ENCODE results near the gene GLA. TPM values are rescaled to one million over a fixed set of nuclear protein-coding genes. Genes with fewer than 3 reads are reported as not detected.

Gene GLA
- total and polyA plus RNA-seq, 9 of the 15 experiments (the other 6 are each of a cell fraction or from before 2014, with no cell fraction given): 41.7 to 146 (median 73.8) TPM

GRCh38 chrX:101393530-101394305 is 14.0 kb downstream of the GLA start (continued):
- no peak for TF ChIP-seq CHAMP1 (IDR thresholded peaks at IDR 0.05)
- TF ChIP-seq, protein P1, sequence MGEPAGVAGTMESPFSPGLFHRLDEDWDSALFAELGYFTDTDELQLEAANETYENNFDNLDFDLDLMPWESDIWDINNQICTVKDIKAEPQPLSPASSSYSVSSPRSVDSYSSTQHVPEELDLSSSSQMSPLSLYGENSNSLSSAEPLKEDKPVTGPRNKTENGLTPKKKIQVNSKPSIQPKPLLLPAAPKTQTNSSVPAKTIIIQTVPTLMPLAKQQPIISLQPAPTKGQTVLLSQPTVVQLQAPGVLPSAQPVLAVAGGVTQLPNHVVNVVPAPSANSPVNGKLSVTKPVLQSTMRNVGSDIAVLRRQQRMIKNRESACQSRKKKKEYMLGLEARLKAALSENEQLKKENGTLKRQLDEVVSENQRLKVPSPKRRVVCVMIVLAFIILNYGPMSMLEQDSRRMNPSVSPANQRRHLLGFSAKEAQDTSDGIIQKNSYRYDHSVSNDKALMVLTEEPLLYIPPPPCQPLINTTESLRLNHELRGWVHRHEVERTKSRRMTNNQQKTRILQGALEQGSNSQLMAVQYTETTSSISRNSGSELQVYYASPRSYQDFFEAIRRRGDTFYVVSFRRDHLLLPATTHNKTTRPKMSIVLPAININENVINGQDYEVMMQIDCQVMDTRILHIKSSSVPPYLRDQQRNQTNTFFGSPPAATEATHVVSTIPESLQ (CRISPR knock-in tag; IDR thresholded peaks at IDR 0.05): no peak
- no peak for TF ChIP-seq KLF13 (tag; IDR thresholded peaks at IDR 0.05; ENCODE audit: borderline replicate concordance, low read depth)
- peak; percentile 26; the same call in 1 of the 2 replicates for TF ChIP-seq MAFG (tag; conservative IDR thresholded peaks at IDR 0.05)
- no peak for TF ChIP-seq COPS2 (conservative IDR thresholded peaks at IDR 0.05)
- no peak for TF ChIP-seq MTA2 (IDR thresholded peaks at IDR 0.05; ENCODE audit: low read depth)
- TF ChIP-seq RBM22 (IDR thresholded peaks at IDR 0.05; ENCODE audit: low read depth, low read length, poor library complexity, severe bottlenecking): no peak
- no peak for TF ChIP-seq ILK (tag; IDR thresholded peaks at IDR 0.05; ENCODE audit: borderline replicate concordance, low read depth)
- TF ChIP-seq KLF10 (CRISPR knock-in tag; IDR thresholded peaks at IDR 0.05): no peak
- no peak for TF ChIP-seq NCOA2 (IDR thresholded peaks at IDR 0.05; ENCODE audit: partially characterized antibody in 2 of 2)
- no peak for TF ChIP-seq ZNF57 (CRISPR knock-in tag; IDR thresholded peaks at IDR 0.05)
- no peak for TF ChIP-seq KDM1A (IDR thresholded peaks at IDR 0.05)
- TF ChIP-seq ZNF75A (CRISPR knock-in tag; IDR thresholded peaks at IDR 0.05): no peak
- TF ChIP-seq CBFA2T2 (conservative IDR thresholded peaks at IDR 0.05): no peak
- TF ChIP-seq, protein P2, sequence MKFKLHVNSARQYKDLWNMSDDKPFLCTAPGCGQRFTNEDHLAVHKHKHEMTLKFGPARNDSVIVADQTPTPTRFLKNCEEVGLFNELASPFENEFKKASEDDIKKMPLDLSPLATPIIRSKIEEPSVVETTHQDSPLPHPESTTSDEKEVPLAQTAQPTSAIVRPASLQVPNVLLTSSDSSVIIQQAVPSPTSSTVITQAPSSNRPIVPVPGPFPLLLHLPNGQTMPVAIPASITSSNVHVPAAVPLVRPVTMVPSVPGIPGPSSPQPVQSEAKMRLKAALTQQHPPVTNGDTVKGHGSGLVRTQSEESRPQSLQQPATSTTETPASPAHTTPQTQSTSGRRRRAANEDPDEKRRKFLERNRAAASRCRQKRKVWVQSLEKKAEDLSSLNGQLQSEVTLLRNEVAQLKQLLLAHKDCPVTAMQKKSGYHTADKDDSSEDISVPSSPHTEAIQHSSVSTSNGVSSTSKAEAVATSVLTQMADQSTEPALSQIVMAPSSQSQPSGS (CRISPR knock-in tag; IDR thresholded peaks at IDR 0.05): no peak
- TF ChIP-seq MAFF (IDR thresholded peaks at IDR 0.05; ENCODE audit: low read length): peak; percentile 46
- TF ChIP-seq, protein P3, sequence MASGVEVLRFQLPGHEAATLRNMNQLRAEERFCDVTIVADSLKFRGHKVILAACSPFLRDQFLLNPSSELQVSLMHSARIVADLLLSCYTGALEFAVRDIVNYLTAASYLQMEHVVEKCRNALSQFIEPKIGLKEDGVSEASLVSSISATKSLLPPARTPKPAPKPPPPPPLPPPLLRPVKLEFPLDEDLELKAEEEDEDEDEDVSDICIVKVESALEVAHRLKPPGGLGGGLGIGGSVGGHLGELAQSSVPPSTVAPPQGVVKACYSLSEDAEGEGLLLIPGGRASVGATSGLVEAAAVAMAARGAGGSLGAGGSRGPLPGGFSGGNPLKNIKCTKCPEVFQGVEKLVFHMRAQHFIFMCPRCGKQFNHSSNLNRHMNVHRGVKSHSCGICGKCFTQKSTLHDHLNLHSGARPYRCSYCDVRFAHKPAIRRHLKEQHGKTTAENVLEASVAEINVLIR (CRISPR knock-in tag; IDR thresholded peaks at IDR 0.05): no peak
- TF ChIP-seq PML (IDR thresholded peaks at IDR 0.05; ENCODE audit: low read length): peak; percentile 1; the same call in 1 of the 2 replicates
- no peak for TF ChIP-seq ELK1 (CRISPR knock-in tag; IDR thresholded peaks at IDR 0.05)

Measured in K562 (cell line).